GM23338 (cell line): ENCODE results near the gene AKAP13. TPM values are rescaled to one million over a fixed set of nuclear protein-coding genes. Genes with fewer than 3 reads are reported as not detected.
A peak's percentile ranks its signal among the peaks of the same experiment; 100 is the strongest.

Experiments
- ATAC-seq: fragments of 200-7000 bp; cut with Tn5 transposase; 3 replicates; pipeline ENCODE4 v1.9.1; 2020
- DNase-seq: peaks from one replicate; pipeline ENCODE4 v3.0.0-alpha.2; 2015; ENCODE audit warnings: low spot score
- H2AFZ ChIP-seq: fragments of 200-600 bp; sonication (generic); 2 replicates; pipeline ENCODE4 v1.8.0; 2016; ENCODE audit warnings: antibody characterized with exemption, mild to moderate bottlenecking, moderate library complexity
- H3F3A ChIP-seq: fragments of 200-600 bp; sonication (generic); replicated peaks from 2 replicates; pipeline ENCODE4 v1.8.0; 2017; ENCODE audit warnings: antibody characterized with exemption, mixed run types, low read depth
- H3K27ac ChIP-seq: fragments of 200-600 bp; sonication (generic); 2 replicates; pipeline ENCODE4 v1.6.1; 2016; ENCODE audit warnings: low read depth
- H3K27me3 ChIP-seq: fragments of 200-600 bp; sonication (generic); 2 replicates; pipeline ENCODE4 v1.8.0; 2016; ENCODE audit warnings: mild to moderate bottlenecking, mixed run types, moderate library complexity; ENCODE audit not compliant: insufficient read depth
- H3K36me3 ChIP-seq: fragments of 200-600 bp; sonication (generic); 2 replicates; pipeline ENCODE4 v1.8.0; 2016; ENCODE audit warnings: mild to moderate bottlenecking; ENCODE audit not compliant: insufficient read depth
- H3K4me1 ChIP-seq: fragments of 200-600 bp; sonication (generic); 2 replicates; pipeline ENCODE4 v1.8.0; 2016; ENCODE audit warnings: mild to moderate bottlenecking, moderate library complexity; ENCODE audit not compliant: insufficient read depth
- H3K4me2 ChIP-seq: fragments of 200-600 bp; sonication (generic); 2 replicates; pipeline ENCODE4 v1.7.1; 2017; ENCODE audit warnings: mixed run types
- H3K4me3 ChIP-seq: fragments of 200-600 bp; sonication (generic); 2 replicates; pipeline ENCODE4 v1.6.1; 2016; ENCODE audit warnings: mixed run types
- H3K79me2 ChIP-seq: fragments of 200-600 bp; sonication (generic); replicated peaks from 2 replicates; pipeline ENCODE4 v1.8.0; 2017; ENCODE audit warnings: mild to moderate bottlenecking; ENCODE audit not compliant: insufficient read depth
- H3K9me2 ChIP-seq: fragments of 200-600 bp; sonication (generic); 2 replicates; pipeline ENCODE4 v1.8.0; 2017; ENCODE audit not compliant: insufficient read depth
- H4K20me1 ChIP-seq: fragments of 200-600 bp; sonication (generic); replicated peaks from 2 replicates; pipeline ENCODE4 v1.8.0; 2017; ENCODE audit warnings: mild to moderate bottlenecking; ENCODE audit not compliant: insufficient read depth
- H3K27ac Mint-ChIP-seq: 2 replicates; pipeline ENCODE4 v1.8.0; 2020; ENCODE audit warnings: inconsistent platforms, mild to moderate bottlenecking, moderate library complexity, mixed read lengths
- H3K27me3 Mint-ChIP-seq: 3 replicates; pipeline ENCODE4 v1.8.0; 2022; ENCODE audit warnings: low read depth, mild to moderate bottlenecking, moderate library complexity, mixed read lengths, inconsistent platforms; ENCODE audit not compliant: insufficient read depth, poor library complexity
- H3K36me3 Mint-ChIP-seq: 3 replicates; pipeline ENCODE4 v1.8.0; 2021; ENCODE audit warnings: low read depth, mild to moderate bottlenecking, inconsistent platforms, moderate library complexity, mixed read lengths
- H3K4me1 Mint-ChIP-seq: 3 replicates; pipeline ENCODE4 v1.8.0; 2020; ENCODE audit warnings: mild to moderate bottlenecking, inconsistent platforms, mixed read lengths
- H3K4me3 Mint-ChIP-seq: 3 replicates; pipeline ENCODE4 v1.8.0; 2021; ENCODE audit warnings: moderate library complexity, mild to moderate bottlenecking, inconsistent platforms, mixed read lengths
- H3K9me3 Mint-ChIP-seq: 3 replicates; pipeline ENCODE4 v1.8.0; 2020; ENCODE audit warnings: moderate library complexity, mild to moderate bottlenecking, inconsistent platforms, mixed read lengths
- CREB1 ChIP-seq: fragments of 250-450 bp; sonication (Bioruptor Pico); IDR thresholded peaks from 2 replicates; pipeline ENCODE4 v1.5.0; 2020; ENCODE audit warnings: low read depth, mild to moderate bottlenecking, moderate library complexity
- EZH2 ChIP-seq: fragments of 200-600 bp; sonication (generic); IDR thresholded peaks from one replicate; pipeline ENCODE4 v1.8.0; 2017; ENCODE audit warnings: antibody characterized with exemption, mild to moderate bottlenecking, low read depth; ENCODE audit not compliant: unreplicated experiment
- EZH2phosphoT487 ChIP-seq: fragments of 200-600 bp; sonication (generic); IDR thresholded peaks from one replicate; pipeline ENCODE4 v1.8.1; 2018; ENCODE audit warnings: antibody characterized with exemption; ENCODE audit not compliant: unreplicated experiment
- JUNB ChIP-seq: IDR thresholded peaks from one replicate; pipeline ENCODE4 v1.6.1; 2016; ENCODE audit warnings: antibody characterized with exemption; ENCODE audit not compliant: unreplicated experiment
- NANOG ChIP-seq: IDR thresholded peaks from 2 replicates; pipeline ENCODE4 v1.6.1; 2016; ENCODE audit warnings: antibody characterized with exemption, borderline replicate concordance
- POLR2AphosphoS5 ChIP-seq: IDR thresholded peaks from 2 replicates; pipeline ENCODE4 v1.6.1; 2016; ENCODE audit warnings: antibody characterized with exemption, low read depth
- STAT1 ChIP-seq: IDR thresholded peaks from one replicate; pipeline ENCODE4 v1.6.1; 2016; ENCODE audit warnings: antibody characterized with exemption; ENCODE audit not compliant: unreplicated experiment
- ZNF114 ChIP-seq: fragments of 250-450 bp; sonication (Bioruptor Pico); IDR thresholded peaks from 2 replicates; pipeline ENCODE4 v1.5.0; 2020; ENCODE audit warnings: mild to moderate bottlenecking, moderate library complexity
- polyA plus RNA-seq: library from polyadenylated mRNA; unstranded; fragments of >200 nt; fragmentation: Nextera tagmentation; extraction: Ambion mirVana; gene quantifications from 2 replicates; pipeline ENCODE4 v1.2.1, GENCODE V29; 2016
- total RNA-seq: library from RNA; depleted of rRNA; stranded (reverse); fragments of >200 nt; shearing (Covaris generic); gene quantifications from 2 replicates; pipeline ENCODE4 v1.2.3, GENCODE V29; 2014
- TF ChIP-seq, protein P1 (sequence below): IDR thresholded peaks from one replicate; pipeline ENCODE4 v1.6.1; 2018; ENCODE audit warnings: antibody characterized with exemption; ENCODE audit not compliant: unreplicated experiment
- TF ChIP-seq, protein P2 (sequence below), 2 experiments: fragments of 200-600 bp in 1 of 2; sonication (generic) in 1 of 2; conservative IDR thresholded peaks; 2 replicates each; pipeline versions ENCODE4 v1.5.1 to v1.6.1; 2016 to 2017; ENCODE audit warnings: antibody characterized with exemption in 2 of 2, low read depth in 2 of 2, mild to moderate bottlenecking in 2 of 2, moderate library complexity in 1 of 2
- TF ChIP-seq, protein P3 (sequence below): IDR thresholded peaks from 2 replicates; pipeline ENCODE4 v1.6.1; 2016; ENCODE audit warnings: antibody characterized with exemption

AKAP13 gene
- total and polyA plus RNA-seq, 2 experiments from 2014 or later, result 46.2 to 60.7 TPM

DNA sequence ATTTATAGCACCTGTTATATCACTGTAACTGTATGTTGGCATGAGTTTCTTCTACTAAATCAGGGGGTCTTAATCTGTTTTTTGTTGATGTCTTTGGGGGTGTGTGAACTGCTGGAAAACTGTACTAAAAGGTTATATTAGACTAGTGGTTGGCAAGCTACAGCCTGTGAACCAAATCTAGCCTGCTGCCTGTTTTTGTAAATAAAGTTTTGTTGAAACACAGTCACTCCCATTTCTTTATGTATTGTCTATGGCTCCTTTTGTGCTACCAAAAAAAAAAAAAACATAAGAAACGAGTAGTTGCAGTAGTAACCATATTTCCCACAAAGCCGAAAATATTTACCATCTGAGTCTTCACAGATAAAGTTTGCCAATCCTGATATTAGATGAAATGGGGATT, 126.7 kb downstream of the AKAP13 start (continued):
- TF ChIP-seq EZH2 (no peak), EZH2phosphoT487 (no peak)

DNA sequence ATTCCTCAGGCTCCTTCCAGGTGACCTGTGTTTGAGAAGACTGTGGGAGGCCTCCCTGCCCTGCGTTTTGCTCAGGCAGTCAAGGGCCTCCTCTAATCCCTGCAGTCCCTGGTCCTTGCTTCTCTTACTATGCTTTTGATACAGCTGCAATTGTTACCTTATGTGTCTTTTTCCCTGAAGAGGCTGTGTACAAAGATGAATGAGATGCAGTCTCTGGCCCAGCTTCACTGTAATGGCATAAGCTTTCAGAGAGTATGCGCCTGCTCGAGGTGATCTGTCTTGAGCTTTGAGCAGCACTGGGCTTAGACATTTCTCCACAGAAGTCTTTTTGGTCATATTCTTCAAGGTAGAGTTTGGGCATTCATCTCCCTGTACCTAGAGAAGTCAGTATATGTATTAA, 129.6 kb downstream of the AKAP13 start:
- H3K27me3 Mint-ChIP-seq, result no peaks in the 10 kb centered on the region
- no peaks in the 10 kb centered on the region for H3K36me3 Mint-ChIP-seq
- TF ChIP-seq POLR2AphosphoS5 (no peak), STAT1 (no peak), EZH2phosphoT487 (no peak), NANOG (no peak), ZNF114 (no peak), CREB1 (no peak), JUNB (no peak)
- TF ChIP-seq, protein P1, sequence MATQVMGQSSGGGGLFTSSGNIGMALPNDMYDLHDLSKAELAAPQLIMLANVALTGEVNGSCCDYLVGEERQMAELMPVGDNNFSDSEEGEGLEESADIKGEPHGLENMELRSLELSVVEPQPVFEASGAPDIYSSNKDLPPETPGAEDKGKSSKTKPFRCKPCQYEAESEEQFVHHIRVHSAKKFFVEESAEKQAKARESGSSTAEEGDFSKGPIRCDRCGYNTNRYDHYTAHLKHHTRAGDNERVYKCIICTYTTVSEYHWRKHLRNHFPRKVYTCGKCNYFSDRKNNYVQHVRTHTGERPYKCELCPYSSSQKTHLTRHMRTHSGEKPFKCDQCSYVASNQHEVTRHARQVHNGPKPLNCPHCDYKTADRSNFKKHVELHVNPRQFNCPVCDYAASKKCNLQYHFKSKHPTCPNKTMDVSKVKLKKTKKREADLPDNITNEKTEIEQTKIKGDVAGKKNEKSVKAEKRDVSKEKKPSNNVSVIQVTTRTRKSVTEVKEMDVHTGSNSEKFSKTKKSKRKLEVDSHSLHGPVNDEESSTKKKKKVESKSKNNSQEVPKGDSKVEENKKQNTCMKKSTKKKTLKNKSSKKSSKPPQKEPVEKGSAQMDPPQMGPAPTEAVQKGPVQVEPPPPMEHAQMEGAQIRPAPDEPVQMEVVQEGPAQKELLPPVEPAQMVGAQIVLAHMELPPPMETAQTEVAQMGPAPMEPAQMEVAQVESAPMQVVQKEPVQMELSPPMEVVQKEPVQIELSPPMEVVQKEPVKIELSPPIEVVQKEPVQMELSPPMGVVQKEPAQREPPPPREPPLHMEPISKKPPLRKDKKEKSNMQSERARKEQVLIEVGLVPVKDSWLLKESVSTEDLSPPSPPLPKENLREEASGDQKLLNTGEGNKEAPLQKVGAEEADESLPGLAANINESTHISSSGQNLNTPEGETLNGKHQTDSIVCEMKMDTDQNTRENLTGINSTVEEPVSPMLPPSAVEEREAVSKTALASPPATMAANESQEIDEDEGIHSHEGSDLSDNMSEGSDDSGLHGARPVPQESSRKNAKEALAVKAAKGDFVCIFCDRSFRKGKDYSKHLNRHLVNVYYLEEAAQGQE, result no peak
- TF ChIP-seq, protein P2, sequence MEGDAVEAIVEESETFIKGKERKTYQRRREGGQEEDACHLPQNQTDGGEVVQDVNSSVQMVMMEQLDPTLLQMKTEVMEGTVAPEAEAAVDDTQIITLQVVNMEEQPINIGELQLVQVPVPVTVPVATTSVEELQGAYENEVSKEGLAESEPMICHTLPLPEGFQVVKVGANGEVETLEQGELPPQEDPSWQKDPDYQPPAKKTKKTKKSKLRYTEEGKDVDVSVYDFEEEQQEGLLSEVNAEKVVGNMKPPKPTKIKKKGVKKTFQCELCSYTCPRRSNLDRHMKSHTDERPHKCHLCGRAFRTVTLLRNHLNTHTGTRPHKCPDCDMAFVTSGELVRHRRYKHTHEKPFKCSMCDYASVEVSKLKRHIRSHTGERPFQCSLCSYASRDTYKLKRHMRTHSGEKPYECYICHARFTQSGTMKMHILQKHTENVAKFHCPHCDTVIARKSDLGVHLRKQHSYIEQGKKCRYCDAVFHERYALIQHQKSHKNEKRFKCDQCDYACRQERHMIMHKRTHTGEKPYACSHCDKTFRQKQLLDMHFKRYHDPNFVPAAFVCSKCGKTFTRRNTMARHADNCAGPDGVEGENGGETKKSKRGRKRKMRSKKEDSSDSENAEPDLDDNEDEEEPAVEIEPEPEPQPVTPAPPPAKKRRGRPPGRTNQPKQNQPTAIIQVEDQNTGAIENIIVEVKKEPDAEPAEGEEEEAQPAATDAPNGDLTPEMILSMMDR (conservative IDR thresholded peaks at IDR 0.05; ENCODE audit: low read depth in 2 of 2), result no peak
- TF ChIP-seq, protein P3, sequence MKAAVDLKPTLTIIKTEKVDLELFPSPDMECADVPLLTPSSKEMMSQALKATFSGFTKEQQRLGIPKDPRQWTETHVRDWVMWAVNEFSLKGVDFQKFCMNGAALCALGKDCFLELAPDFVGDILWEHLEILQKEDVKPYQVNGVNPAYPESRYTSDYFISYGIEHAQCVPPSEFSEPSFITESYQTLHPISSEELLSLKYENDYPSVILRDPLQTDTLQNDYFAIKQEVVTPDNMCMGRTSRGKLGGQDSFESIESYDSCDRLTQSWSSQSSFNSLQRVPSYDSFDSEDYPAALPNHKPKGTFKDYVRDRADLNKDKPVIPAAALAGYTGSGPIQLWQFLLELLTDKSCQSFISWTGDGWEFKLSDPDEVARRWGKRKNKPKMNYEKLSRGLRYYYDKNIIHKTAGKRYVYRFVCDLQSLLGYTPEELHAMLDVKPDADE, result no peak
- DNase-seq (no peak), ATAC-seq (peak; percentile 58)
- H3K4me2 ChIP-seq, result no peak overlapping the region
- H3K9me2 ChIP-seq, result no peaks in the 10 kb centered on the region
- H3K4me3 Mint-ChIP-seq, result no peak overlapping the region
- no peak overlapping the region for H3K4me3 ChIP-seq
- H4K20me1 ChIP-seq, result peaks cover 7% of the 10 kb centered on the region
- no peaks in the 10 kb centered on the region for H3K27me3 ChIP-seq
- H3K27ac ChIP-seq, result no peak overlapping the region
- H3K9me3 Mint-ChIP-seq, result no peaks in the 10 kb centered on the region
- peaks cover 92% of the 10 kb centered on the region for H3K79me2 ChIP-seq
- no peaks in the 10 kb centered on the region for H3F3A ChIP-seq
- H3K4me1 ChIP-seq, result peaks cover 11% of the 10 kb centered on the region; the same call in 1 of the 2 replicates
- peaks cover 21% of the 10 kb centered on the region for H3K4me1 Mint-ChIP-seq
- no peaks in the 10 kb centered on the region for H3K36me3 ChIP-seq
- peak overlapping the region; percentile 56; the same call in 1 of the 2 replicates for H3K27ac Mint-ChIP-seq
- H2AFZ ChIP-seq, result no peak overlapping the region
